SK-N-SH treated with all-trans-retinoic acid at 6 μM for 48 hours (cell line): Measurements from ENCODE around the gene FNTB.

ENCODE experiments used
- ATAC-seq: fragments of 200-7000 bp; cut with Tn5 transposase; 3 replicates; pipeline ENCODE4 v1.9.1; 2020; ENCODE audit warnings: mild to moderate bottlenecking, moderate library complexity
- ARNTL ChIP-seq: fragments of 450-650 bp; formaldehyde crosslinking; IDR thresholded peaks from 2 replicates; pipeline ENCODE4 v1.5.0; 2020; ENCODE audit warnings: low read depth, mild to moderate bottlenecking, moderate library complexity, borderline replicate concordance
- BACH2 ChIP-seq: fragments of 250-450 bp; sonication (Bioruptor Pico); IDR thresholded peaks from 2 replicates; pipeline ENCODE4 v1.9.0; 2021; ENCODE audit warnings: mild to moderate bottlenecking, borderline replicate concordance
- CSDC2 ChIP-seq: fragments of 250-450 bp; sonication (Bioruptor Pico); IDR thresholded peaks from 2 replicates; pipeline ENCODE4 v1.5.0; 2020; ENCODE audit warnings: mild to moderate bottlenecking, moderate library complexity
- CSRNP3 ChIP-seq: fragments of 250-450 bp; sonication (Bioruptor Pico); IDR thresholded peaks from 2 replicates; pipeline ENCODE4 v1.5.1; 2021; ENCODE audit warnings: mild to moderate bottlenecking, moderate library complexity
- ESRRG ChIP-seq: fragments of 250-450 bp; sonication (Bioruptor Pico); IDR thresholded peaks from 2 replicates; pipeline ENCODE4 v1.6.1; 2021; ENCODE audit warnings: mild to moderate bottlenecking
- GLIS3 ChIP-seq: fragments of 250-450 bp; sonication (Bioruptor Pico); IDR thresholded peaks from 2 replicates; pipeline ENCODE4 v1.5.0; 2020; ENCODE audit warnings: mild to moderate bottlenecking, moderate library complexity
- PATZ1 ChIP-seq: fragments of 250-450 bp; sonication (Bioruptor Pico); IDR thresholded peaks from 2 replicates; pipeline ENCODE4 v1.8.0; 2020; ENCODE audit warnings: mild to moderate bottlenecking, moderate library complexity, borderline replicate concordance
- PPARA ChIP-seq: fragments of 250-450 bp; sonication (Bioruptor Pico); IDR thresholded peaks from 2 replicates; pipeline ENCODE4 v1.5.0; 2020; ENCODE audit warnings: mild to moderate bottlenecking, borderline replicate concordance
- RARB ChIP-seq: fragments of 250-450 bp; sonication (Bioruptor Pico); IDR thresholded peaks from 2 replicates; pipeline ENCODE4 v1.8.0; 2021; ENCODE audit warnings: mild to moderate bottlenecking, moderate library complexity
- SNAI2 ChIP-seq: fragments of 250-450 bp; sonication (Bioruptor Pico); IDR thresholded peaks from 2 replicates; pipeline ENCODE4 v1.5.0; 2020; ENCODE audit warnings: mild to moderate bottlenecking, moderate library complexity
- TCF4 ChIP-seq: fragments of 250-450 bp; sonication (Bioruptor Pico); IDR thresholded peaks from 2 replicates; pipeline ENCODE4 v1.8.0; 2021; ENCODE audit warnings: mild to moderate bottlenecking, moderate library complexity, borderline replicate concordance
- TOX ChIP-seq: fragments of 250-450 bp; sonication (Bioruptor Pico); IDR thresholded peaks from 2 replicates; pipeline ENCODE4 v1.8.0; 2021; ENCODE audit warnings: mild to moderate bottlenecking, moderate library complexity, borderline replicate concordance
- ZC3H10 ChIP-seq: fragments of 250-450 bp; sonication (Bioruptor Pico); IDR thresholded peaks from 2 replicates; pipeline ENCODE4 v1.5.1; 2021; ENCODE audit warnings: mild to moderate bottlenecking, moderate library complexity
- ZFP3 ChIP-seq: fragments of 250-450 bp; sonication (Bioruptor Pico); IDR thresholded peaks from 2 replicates; pipeline ENCODE4 v1.5.0; 2020; ENCODE audit warnings: mild to moderate bottlenecking, moderate library complexity
- ZFP30 ChIP-seq: fragments of 450-650 bp; formaldehyde crosslinking; IDR thresholded peaks from 2 replicates; pipeline ENCODE4 v1.5.0; 2022; ENCODE audit warnings: mild to moderate bottlenecking, moderate library complexity
- ZNF565 ChIP-seq: fragments of 450-650 bp; formaldehyde crosslinking; conservative IDR thresholded peaks from 2 replicates; pipeline ENCODE4 v1.5.0; 2020; ENCODE audit warnings: low read depth, mild to moderate bottlenecking, moderate library complexity
- ZNF70 ChIP-seq: fragments of 450-650 bp; formaldehyde crosslinking; IDR thresholded peaks from 2 replicates; pipeline ENCODE4 v1.5.0; 2020; ENCODE audit warnings: mild to moderate bottlenecking, moderate library complexity
- ZNF8 ChIP-seq: fragments of 450-650 bp; formaldehyde crosslinking; IDR thresholded peaks from 2 replicates; pipeline ENCODE4 v1.5.0; 2020; ENCODE audit warnings: mild to moderate bottlenecking, moderate library complexity
- TF ChIP-seq, protein P1 (sequence below): fragments of 250-450 bp; sonication (Bioruptor Pico); IDR thresholded peaks from 2 replicates; pipeline ENCODE4 v1.5.1; 2020; ENCODE audit warnings: low read depth, mild to moderate bottlenecking, moderate library complexity
- TF ChIP-seq, protein P2 (sequence below): fragments of 250-450 bp; sonication (Bioruptor Pico); IDR thresholded peaks from 2 replicates; pipeline ENCODE4 v1.8.0; 2021; ENCODE audit warnings: low read depth, mild to moderate bottlenecking, moderate library complexity, borderline replicate concordance
- TF ChIP-seq, protein P3 (sequence below): fragments of 250-450 bp; sonication (Bioruptor Pico); IDR thresholded peaks from 2 replicates; pipeline ENCODE4 v1.5.0; 2020; ENCODE audit warnings: mild to moderate bottlenecking, moderate library complexity

The FNTB gene

GRCh38 chr14:65103150-65103760, 116.6 kb downstream of the FNTB start:
- peak; percentile 24 for ATAC-seq
- TF ChIP-seq PATZ1 (no peak), BACH2 (CRISPR knock-in tag) (no peak), SNAI2 (no peak), TCF4 (CRISPR knock-in tag) (no peak), RARB (no peak), CSRNP3 (CRISPR knock-in tag) (no peak), ZC3H10 (CRISPR knock-in tag) (no peak), ZNF70 (CRISPR knock-in tag) (no peak), ZNF8 (no peak), ESRRG (no peak)
- TF ChIP-seq, protein P1, sequence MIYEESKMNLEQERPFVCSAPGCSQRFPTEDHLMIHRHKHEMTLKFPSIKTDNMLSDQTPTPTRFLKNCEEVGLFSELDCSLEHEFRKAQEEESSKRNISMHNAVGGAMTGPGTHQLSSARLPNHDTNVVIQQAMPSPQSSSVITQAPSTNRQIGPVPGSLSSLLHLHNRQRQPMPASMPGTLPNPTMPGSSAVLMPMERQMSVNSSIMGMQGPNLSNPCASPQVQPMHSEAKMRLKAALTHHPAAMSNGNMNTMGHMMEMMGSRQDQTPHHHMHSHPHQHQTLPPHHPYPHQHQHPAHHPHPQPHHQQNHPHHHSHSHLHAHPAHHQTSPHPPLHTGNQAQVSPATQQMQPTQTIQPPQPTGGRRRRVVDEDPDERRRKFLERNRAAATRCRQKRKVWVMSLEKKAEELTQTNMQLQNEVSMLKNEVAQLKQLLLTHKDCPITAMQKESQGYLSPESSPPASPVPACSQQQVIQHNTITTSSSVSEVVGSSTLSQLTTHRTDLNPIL (CRISPR knock-in tag) = no peak

DNA sequence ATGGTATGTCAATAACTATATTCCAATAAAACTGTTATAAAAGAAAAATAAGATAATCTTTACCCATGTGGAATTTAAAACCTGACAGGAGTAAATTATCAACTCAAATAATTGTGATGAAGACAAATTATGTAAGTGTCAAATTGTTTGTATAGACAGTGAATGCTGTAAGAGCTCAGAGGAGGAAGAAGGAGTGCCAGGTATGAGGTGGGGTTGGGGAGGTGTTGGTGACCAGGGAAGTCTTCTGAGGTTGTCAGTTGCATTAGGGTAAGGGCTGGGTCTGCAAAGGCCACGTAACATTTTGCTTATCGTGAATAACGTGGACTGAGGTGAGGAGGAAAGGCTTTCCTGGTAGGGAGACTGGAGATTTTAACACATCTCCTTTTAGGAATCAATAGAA, 118.1 kb downstream of the FNTB start:
- no peak for TF ChIP-seq ARNTL (CRISPR knock-in tag)
- TF ChIP-seq TOX (CRISPR knock-in tag) = no peak
- no peak for TF ChIP-seq ZNF70 (CRISPR knock-in tag)
- no peak for TF ChIP-seq PPARA (CRISPR knock-in tag)
- TF ChIP-seq, protein P1 (CRISPR knock-in tag) = no peak
- TF ChIP-seq TCF4 (CRISPR knock-in tag) = no peak
- no peak for TF ChIP-seq SNAI2
- TF ChIP-seq, protein P2, sequence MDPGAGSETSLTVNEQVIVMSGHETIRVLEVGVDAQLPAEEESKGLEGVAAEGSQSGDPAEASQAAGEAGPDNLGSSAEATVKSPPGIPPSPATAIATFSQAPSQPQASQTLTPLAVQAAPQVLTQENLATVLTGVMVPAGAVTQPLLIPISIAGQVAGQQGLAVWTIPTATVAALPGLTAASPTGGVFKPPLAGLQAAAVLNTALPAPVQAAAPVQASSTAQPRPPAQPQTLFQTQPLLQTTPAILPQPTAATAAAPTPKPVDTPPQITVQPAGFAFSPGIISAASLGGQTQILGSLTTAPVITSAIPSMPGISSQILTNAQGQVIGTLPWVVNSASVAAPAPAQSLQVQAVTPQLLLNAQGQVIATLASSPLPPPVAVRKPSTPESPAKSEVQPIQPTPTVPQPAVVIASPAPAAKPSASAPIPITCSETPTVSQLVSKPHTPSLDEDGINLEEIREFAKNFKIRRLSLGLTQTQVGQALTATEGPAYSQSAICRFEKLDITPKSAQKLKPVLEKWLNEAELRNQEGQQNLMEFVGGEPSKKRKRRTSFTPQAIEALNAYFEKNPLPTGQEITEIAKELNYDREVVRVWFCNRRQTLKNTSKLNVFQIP (CRISPR knock-in tag) = no peak
- TF ChIP-seq ZFP30 (CRISPR knock-in tag) = no peak
- no peak for TF ChIP-seq PATZ1
- no peak for TF ChIP-seq ZFP3 (CRISPR knock-in tag)
- TF ChIP-seq CSRNP3 (CRISPR knock-in tag) = no peak
- TF ChIP-seq, protein P3, sequence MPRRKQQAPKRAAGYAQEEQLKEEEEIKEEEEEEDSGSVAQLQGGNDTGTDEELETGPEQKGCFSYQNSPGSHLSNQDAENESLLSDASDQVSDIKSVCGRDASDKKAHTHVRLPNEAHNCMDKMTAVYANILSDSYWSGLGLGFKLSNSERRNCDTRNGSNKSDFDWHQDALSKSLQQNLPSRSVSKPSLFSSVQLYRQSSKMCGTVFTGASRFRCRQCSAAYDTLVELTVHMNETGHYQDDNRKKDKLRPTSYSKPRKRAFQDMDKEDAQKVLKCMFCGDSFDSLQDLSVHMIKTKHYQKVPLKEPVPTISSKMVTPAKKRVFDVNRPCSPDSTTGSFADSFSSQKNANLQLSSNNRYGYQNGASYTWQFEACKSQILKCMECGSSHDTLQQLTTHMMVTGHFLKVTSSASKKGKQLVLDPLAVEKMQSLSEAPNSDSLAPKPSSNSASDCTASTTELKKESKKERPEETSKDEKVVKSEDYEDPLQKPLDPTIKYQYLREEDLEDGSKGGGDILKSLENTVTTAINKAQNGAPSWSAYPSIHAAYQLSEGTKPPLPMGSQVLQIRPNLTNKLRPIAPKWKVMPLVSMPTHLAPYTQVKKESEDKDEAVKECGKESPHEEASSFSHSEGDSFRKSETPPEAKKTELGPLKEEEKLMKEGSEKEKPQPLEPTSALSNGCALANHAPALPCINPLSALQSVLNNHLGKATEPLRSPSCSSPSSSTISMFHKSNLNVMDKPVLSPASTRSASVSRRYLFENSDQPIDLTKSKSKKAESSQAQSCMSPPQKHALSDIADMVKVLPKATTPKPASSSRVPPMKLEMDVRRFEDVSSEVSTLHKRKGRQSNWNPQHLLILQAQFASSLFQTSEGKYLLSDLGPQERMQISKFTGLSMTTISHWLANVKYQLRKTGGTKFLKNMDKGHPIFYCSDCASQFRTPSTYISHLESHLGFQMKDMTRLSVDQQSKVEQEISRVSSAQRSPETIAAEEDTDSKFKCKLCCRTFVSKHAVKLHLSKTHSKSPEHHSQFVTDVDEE (CRISPR knock-in tag) = no peak
- TF ChIP-seq BACH2 (CRISPR knock-in tag) = no peak
- TF ChIP-seq RARB = no peak
- TF ChIP-seq ZNF565 (CRISPR knock-in tag) = no peak
- no peak for TF ChIP-seq GLIS3 (CRISPR knock-in tag)
- TF ChIP-seq CSDC2 (CRISPR knock-in tag) = no peak
- TF ChIP-seq ESRRG = no peak
- ATAC-seq = no peak
